ENCODE measurements around the gene CYTH4. TPM values are rescaled to one million over a fixed set of nuclear protein-coding genes. Genes with fewer than 3 reads are reported as not detected.

The CYTH4 gene
- polyA plus RNA-seq, 3 donors, result 2.4 to 3.0 (median 2.8) TPM

GRCh38 chr22:37288521-37288920 lies 6.2 kb downstream of the CYTH4 start:
- no peak for DNase-seq (ENCODE audit: low read depth in 3 of 3, low spot score in 2 of 3)

- no peak for DNase-seq (ENCODE audit: low read depth in 3 of 3, low spot score in 2 of 3)
Observed at GRCh38 chr22:37289156-37289735, 6.9 kb downstream of the CYTH4 start.

- no peak for DNase-seq (ENCODE audit: low read depth in 3 of 3, low spot score in 2 of 3)
Observed at GRCh38 chr22:37290737-37291136, 8.4 kb downstream of the CYTH4 start.

GRCh38 chr22:37291559-37292298 lies 9.4 kb downstream of the CYTH4 start:
- DNase-seq (ENCODE audit: low read depth in 3 of 3, low spot score in 2 of 3), result no peak

- no peak for DNase-seq (ENCODE audit: low read depth in 3 of 3, low spot score in 2 of 3)
Observed at GRCh38 chr22:37292641-37293040, 10.3 kb downstream of the CYTH4 start.

- DNase-seq (ENCODE audit: low read depth in 3 of 3, low spot score in 2 of 3), result no peak
Observed at GRCh38 chr22:37293172-37293571, 10.9 kb downstream of the CYTH4 start.

GRCh38 chr22:37294747-37295146 lies 12.4 kb downstream of the CYTH4 start:
- no peak for DNase-seq (ENCODE audit: low read depth in 3 of 3, low spot score in 2 of 3)

GRCh38 chr22:37295213-37295886 lies 13.0 kb downstream of the CYTH4 start:
- DNase-seq (ENCODE audit: low read depth in 3 of 3, low spot score in 2 of 3), result no peak

GRCh38 chr22:37295946-37296345 lies 13.6 kb downstream of the CYTH4 start:
- no peak for DNase-seq (ENCODE audit: low read depth in 3 of 3, low spot score in 2 of 3)

- DNase-seq (ENCODE audit: low read depth in 3 of 3, low spot score in 2 of 3), result no peak
Observed at GRCh38 chr22:37298748-37299495, 16.6 kb downstream of the CYTH4 start.

- DNase-seq (ENCODE audit: low read depth in 3 of 3, low spot score in 2 of 3), result no peak
Observed at GRCh38 chr22:37299969-37300509, 17.7 kb downstream of the CYTH4 start.

GRCh38 chr22:37300551-37301017 lies 18.3 kb downstream of the CYTH4 start:
- no peak for DNase-seq (ENCODE audit: low read depth in 3 of 3, low spot score in 2 of 3)

GRCh38 chr22:37301144-37301830 lies 19.0 kb downstream of the CYTH4 start:
- no peak for DNase-seq (ENCODE audit: low read depth in 3 of 3, low spot score in 2 of 3)

GRCh38 chr22:37302674-37303555 lies 20.6 kb downstream of the CYTH4 start:
- no peak for DNase-seq (ENCODE audit: low read depth in 3 of 3, low spot score in 2 of 3)

- no peak for DNase-seq (ENCODE audit: low read depth in 3 of 3, low spot score in 2 of 3)
Observed at GRCh38 chr22:37303821-37304274, 21.5 kb downstream of the CYTH4 start.

GRCh38 chr22:37304595-37305343 lies 22.5 kb downstream of the CYTH4 start:
- no peak for DNase-seq (ENCODE audit: low read depth in 3 of 3, low spot score in 2 of 3)

- no peak for DNase-seq (ENCODE audit: low read depth in 3 of 3, low spot score in 2 of 3)
Observed at GRCh38 chr22:37305887-37306286, 23.6 kb downstream of the CYTH4 start.

- no peak for DNase-seq (ENCODE audit: low read depth in 3 of 3, low spot score in 2 of 3)
Observed at GRCh38 chr22:37306494-37306829, 24.2 kb downstream of the CYTH4 start.

All from right renal cortex interstitium (tissue), 3 donors.